ENCODE results near the gene PDE1A.

DNA sequence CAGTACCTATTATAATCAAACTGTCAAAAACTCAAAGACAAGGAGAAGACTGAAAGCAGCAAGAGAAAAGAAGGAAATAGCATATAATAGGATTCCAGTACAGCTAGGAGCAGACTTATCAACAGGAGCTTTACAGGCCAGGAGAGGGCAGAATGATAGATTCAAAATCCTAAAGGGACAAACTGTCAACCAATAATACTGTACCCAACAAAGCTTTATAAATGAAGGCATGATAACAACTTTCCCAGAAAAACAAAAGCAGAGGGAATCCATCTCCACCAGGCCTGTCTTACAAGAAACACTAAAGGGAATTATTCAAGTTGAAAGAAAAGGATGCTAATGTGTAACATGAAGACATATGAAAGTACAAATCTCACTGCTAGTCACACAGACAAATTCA lies 42.0 kb downstream of the PDE1A start:
- TF ChIP-seq, protein P1, sequence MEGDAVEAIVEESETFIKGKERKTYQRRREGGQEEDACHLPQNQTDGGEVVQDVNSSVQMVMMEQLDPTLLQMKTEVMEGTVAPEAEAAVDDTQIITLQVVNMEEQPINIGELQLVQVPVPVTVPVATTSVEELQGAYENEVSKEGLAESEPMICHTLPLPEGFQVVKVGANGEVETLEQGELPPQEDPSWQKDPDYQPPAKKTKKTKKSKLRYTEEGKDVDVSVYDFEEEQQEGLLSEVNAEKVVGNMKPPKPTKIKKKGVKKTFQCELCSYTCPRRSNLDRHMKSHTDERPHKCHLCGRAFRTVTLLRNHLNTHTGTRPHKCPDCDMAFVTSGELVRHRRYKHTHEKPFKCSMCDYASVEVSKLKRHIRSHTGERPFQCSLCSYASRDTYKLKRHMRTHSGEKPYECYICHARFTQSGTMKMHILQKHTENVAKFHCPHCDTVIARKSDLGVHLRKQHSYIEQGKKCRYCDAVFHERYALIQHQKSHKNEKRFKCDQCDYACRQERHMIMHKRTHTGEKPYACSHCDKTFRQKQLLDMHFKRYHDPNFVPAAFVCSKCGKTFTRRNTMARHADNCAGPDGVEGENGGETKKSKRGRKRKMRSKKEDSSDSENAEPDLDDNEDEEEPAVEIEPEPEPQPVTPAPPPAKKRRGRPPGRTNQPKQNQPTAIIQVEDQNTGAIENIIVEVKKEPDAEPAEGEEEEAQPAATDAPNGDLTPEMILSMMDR (IDR thresholded peaks at IDR 0.05), result no peak
- TF ChIP-seq POLR2A (IDR thresholded peaks at IDR 0.05), result no peak
- TF ChIP-seq POLR2AphosphoS5 (IDR thresholded peaks at IDR 0.05), result no peak
- no peak for TF ChIP-seq EP300 (IDR thresholded peaks at IDR 0.05)

Data from suprapubic skin (tissue), 4 donors.